ENCODE data around the gene CHCHD6.

Gene CHCHD6

DNA sequence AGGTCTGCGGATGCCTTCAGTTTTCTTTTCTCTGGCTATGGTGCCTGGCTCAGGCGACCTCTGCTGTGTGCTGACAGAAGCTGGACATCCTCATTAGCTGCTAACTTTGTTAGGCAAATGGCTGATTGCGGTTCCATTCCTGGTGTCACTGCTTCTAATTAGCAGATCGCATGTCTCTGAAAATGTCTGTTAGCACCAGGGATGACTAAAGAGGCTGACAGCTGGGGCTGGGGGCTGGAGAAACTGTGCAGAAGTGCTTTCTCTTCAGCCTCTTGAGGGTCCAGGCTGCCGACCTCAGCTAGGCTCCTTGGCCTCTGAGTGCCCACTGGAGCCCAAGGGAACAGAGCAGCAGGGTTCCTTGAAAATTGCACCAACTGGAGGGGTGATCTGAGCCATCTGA is 39.3 kb downstream of the CHCHD6 start:
- POLR2A ChIA-PET, result no interaction called here
- DNase-seq (ENCODE audit: extremely low spot score), result no peak
- no peak for TF ChIP-seq FOXA1 (IDR thresholded peaks at IDR 0.05)
- TF ChIP-seq ELF4 (IDR thresholded peaks at IDR 0.05), result no peak
- no peak for TF ChIP-seq BHLHE40 (IDR thresholded peaks at IDR 0.05; ENCODE audit: borderline replicate concordance)
- CTCF ChIA-PET, result interaction anchor here (1.3 kb wide), 1 partner anchor 9 kb away, joined by 5 read pairs; no protein-coding TSS in a partner anchor

DNA sequence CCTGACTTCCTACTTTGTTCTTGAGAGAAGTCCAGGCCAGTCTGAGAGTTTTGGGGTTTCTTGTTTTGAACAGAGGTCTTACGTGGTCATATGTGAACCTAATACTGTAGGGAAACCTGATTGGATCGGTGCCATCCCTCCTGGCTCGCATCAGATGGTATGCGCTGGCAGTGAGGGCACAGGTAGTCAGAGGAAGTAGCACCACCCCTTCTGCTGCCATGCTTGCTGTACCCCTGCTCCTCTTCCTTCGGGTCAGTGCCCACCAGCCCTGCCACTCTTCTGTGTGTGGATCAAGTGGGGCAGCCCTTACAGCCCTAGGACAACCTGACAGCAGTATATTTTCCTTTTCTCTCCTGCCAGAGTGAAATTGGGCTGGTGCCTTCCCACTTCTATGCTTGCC is 39.7 kb downstream of the CHCHD6 start:
- POLR2A ChIA-PET, result no interaction called here
- CTCF ChIA-PET, result interaction anchor here (0.6 to 1.3 kb wide), 2 partner anchors 8 to 712 kb away, joined by 4 to 5 read pairs; no protein-coding TSS in a partner anchor
- no peak for DNase-seq (ENCODE audit: extremely low spot score)
- TF ChIP-seq ARNT (IDR thresholded peaks at IDR 0.05) (no peak), FOXK2 (IDR thresholded peaks at IDR 0.05) (no peak), SP1 (IDR thresholded peaks at IDR 0.05) (no peak), BHLHE40 (IDR thresholded peaks at IDR 0.05; ENCODE audit: borderline replicate concordance) (no peak), SUZ12 (IDR thresholded peaks at IDR 0.05) (no peak), FOXM1 (IDR thresholded peaks at IDR 0.05; ENCODE audit: borderline replicate concordance) (no peak), HDGF (IDR thresholded peaks at IDR 0.05; ENCODE audit: borderline replicate concordance) (no peak), ELF4 (IDR thresholded peaks at IDR 0.05) (no peak), TARDBP (IDR thresholded peaks at IDR 0.05) (no peak), CTBP1 (IDR thresholded peaks at IDR 0.05; ENCODE audit: borderline replicate concordance) (no peak), FOXA1 (IDR thresholded peaks at IDR 0.05) (no peak)
- TF ChIP-seq, protein P1, sequence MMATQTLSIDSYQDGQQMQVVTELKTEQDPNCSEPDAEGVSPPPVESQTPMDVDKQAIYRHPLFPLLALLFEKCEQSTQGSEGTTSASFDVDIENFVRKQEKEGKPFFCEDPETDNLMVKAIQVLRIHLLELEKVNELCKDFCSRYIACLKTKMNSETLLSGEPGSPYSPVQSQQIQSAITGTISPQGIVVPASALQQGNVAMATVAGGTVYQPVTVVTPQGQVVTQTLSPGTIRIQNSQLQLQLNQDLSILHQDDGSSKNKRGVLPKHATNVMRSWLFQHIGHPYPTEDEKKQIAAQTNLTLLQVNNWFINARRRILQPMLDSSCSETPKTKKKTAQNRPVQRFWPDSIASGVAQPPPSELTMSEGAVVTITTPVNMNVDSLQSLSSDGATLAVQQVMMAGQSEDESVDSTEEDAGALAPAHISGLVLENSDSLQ (IDR thresholded peaks at IDR 0.05), result no peak

DNA sequence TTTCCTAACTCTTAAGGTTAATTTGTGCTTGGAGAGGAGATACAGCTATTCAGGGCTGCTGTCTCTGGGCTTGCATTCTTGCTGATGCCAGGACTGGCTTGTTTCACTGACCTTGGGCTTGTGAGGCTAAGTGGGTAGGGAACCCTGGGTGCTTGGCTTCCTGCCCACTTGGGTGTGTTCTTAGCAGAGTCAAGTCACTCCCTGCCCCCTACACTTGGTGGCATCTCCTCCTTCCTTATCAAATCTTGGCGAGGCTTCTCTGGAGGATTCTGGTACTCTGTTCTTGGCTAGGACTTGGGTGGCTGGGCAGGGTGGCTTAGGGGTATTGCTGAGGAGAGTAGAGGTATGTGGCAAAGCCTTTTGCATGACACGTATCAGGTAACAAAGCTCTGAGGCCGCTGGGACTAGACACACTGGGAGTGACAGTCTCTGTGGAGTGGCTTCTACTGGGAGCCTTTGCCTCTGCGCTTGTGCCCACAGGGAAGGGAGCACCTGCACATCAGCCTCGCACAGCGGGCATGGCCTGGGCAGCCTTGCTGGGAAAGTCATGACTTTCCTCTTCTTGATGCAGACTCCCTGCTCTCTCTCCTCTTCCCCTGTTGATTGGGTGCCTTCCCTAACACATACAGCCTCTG is 41.8 kb downstream of the CHCHD6 start:
- ChIA-PET CTCF (no interaction called here), POLR2A (no interaction called here)
- TF ChIP-seq CTBP1 (IDR thresholded peaks at IDR 0.05; ENCODE audit: borderline replicate concordance) (no peak), L3MBTL2 (conservative IDR thresholded peaks at IDR 0.05) (no peak), TARDBP (IDR thresholded peaks at IDR 0.05) (no peak)
- no peak for DNase-seq (ENCODE audit: extremely low spot score)

DNA sequence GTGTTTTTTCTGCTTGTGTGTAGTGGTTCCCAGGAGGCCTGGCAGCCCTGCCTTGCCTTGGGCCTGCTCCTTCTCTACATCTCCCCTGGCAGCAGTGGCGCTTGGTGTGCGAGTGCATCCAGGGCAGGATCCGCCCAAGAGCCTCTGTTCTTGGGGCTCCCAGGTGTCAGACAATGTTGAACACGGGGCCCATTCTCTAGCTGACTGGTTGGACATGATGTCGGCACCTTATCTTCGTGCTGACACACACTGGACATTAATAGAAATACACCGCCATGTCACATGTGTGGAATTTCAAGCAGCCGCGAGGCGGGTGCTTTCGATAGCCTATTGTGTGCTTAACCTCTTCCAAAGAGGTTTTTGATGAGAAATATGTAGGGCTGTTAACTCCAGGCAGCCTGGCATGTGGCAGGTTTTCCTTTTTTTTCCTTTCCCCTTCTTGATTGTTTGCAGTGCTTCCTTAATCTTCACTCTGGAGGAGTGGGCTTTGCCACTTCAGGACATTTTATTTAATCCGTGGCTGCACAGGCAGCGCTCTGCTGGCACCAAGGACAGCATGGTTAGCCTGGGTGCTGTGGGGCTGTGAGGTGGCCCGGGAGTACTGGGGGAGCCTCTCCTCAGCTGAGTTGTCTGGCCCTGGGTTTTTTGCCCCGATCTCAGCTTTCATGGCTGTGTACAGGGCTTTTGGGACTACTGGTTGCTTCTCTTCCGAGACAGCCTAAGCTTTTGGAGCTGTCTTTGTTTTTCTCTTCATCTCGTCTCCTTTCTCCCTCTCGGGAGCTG is 42.5 kb downstream of the CHCHD6 start:
- ChIA-PET CTCF (interaction anchor here (1.0 kb wide), 1 partner anchor 9 kb away, joined by 3 read pairs; no protein-coding TSS in a partner anchor), POLR2A (interaction anchor here (0.9 kb wide), 1 partner anchor 42 kb away, joined by 3 read pairs; no protein-coding TSS in a partner anchor)
- no peak for DNase-seq (ENCODE audit: extremely low spot score)
- TF ChIP-seq LEF1 (IDR thresholded peaks at IDR 0.05; ENCODE audit: borderline replicate concordance), result no peak
- TF ChIP-seq SUZ12 (IDR thresholded peaks at IDR 0.05), result no peak
- no peak for TF ChIP-seq CTBP1 (IDR thresholded peaks at IDR 0.05; ENCODE audit: borderline replicate concordance)
- no peak for TF ChIP-seq BHLHE40 (IDR thresholded peaks at IDR 0.05; ENCODE audit: borderline replicate concordance)
- no peak for TF ChIP-seq TARDBP (IDR thresholded peaks at IDR 0.05)
- TF ChIP-seq, protein P1 (IDR thresholded peaks at IDR 0.05), result no peak
- no peak for TF ChIP-seq FOXK2 (IDR thresholded peaks at IDR 0.05)
- TF ChIP-seq ZNF384 (IDR thresholded peaks at IDR 0.05), result no peak
- no peak for TF ChIP-seq ELF4 (IDR thresholded peaks at IDR 0.05)
- TF ChIP-seq SP1 (IDR thresholded peaks at IDR 0.05), result no peak
- no peak for TF ChIP-seq L3MBTL2 (conservative IDR thresholded peaks at IDR 0.05)
- TF ChIP-seq FOXA1 (IDR thresholded peaks at IDR 0.05), result no peak
- TF ChIP-seq FOXM1 (IDR thresholded peaks at IDR 0.05; ENCODE audit: borderline replicate concordance), result no peak

DNA sequence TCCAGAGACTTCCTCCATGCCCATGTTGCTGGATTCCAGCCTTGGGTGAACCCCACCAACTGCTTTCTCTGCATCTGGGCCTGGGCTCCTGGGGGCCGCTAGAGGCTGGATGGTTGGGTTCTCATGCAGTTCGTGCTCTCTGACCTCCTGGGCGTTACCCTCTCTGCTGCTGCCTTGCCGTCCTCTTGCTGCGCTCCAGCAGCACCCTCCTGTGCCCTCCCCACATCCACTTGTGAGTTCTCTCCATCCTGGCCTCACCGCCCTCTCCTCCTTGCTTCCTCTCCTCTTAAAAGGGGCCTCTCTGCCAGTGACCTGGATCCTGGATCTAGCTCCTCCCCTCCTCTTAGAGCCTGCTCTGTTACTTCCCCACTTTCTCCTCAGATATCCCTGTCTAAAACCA is 43.7 kb downstream of the CHCHD6 start:
- DNase-seq (ENCODE audit: extremely low spot score), result no peak
- no peak for TF ChIP-seq TARDBP (IDR thresholded peaks at IDR 0.05)
- TF ChIP-seq HDGF (IDR thresholded peaks at IDR 0.05; ENCODE audit: borderline replicate concordance), result no peak
- TF ChIP-seq L3MBTL2 (conservative IDR thresholded peaks at IDR 0.05), result no peak
- TF ChIP-seq SP1 (IDR thresholded peaks at IDR 0.05), result no peak
- no peak for TF ChIP-seq CTBP1 (IDR thresholded peaks at IDR 0.05; ENCODE audit: borderline replicate concordance)
- POLR2A ChIA-PET, result no interaction called here
- CTCF ChIA-PET, result interaction anchor here (1.0 kb wide), 1 partner anchor 10 kb away, joined by 3 read pairs; no protein-coding TSS in a partner anchor

DNA sequence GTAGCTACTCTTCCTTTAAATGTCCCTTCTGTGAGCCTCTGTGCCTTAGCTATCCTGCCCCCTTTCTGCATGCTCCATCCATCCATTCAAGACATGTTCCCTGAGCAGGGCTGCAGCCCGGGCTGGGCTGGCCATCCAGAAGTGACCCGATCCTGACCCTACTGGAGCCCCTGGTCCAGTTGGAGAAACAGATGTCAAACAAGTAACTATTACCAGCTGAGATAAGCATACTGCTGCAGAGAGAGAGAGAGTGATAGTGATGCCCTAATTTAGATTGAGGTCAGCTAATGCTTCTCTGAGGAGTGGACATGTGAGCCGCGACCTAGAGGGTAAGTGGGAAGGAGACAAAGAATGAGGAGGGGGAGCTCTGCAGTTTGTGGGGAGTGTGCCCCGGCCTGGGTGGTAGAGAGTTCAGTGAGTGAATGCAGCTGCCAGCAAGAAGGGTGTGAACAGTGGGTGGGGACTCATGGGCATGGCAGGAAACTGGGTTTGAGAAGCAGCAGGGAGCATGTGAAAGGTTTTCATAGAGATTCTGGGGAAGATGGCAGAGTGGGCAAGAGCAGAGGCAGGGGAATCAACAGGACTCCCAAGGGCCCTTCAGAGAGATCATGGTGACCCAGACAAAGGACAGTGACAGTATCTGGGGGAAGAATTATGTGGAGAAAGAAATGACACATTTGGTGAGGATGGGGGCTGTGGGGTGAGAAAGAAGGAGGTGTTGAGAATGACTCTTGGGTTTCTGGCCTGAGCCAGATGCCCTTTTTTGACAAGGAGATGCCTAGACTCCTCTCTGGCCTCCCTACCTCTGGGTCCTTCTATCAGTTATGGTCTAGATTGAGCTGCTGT is 44.9 kb downstream of the CHCHD6 start:
- CTCF ChIA-PET, result no interaction called here
- TF ChIP-seq SUZ12 (IDR thresholded peaks at IDR 0.05) (no peak), FOXA1 (IDR thresholded peaks at IDR 0.05) (no peak), ARNT (IDR thresholded peaks at IDR 0.05) (no peak)
- TF ChIP-seq, protein P1 (IDR thresholded peaks at IDR 0.05), result no peak
- POLR2A ChIA-PET, result no interaction called here
- no peak for DNase-seq (ENCODE audit: extremely low spot score)

Data from HEK293T (cell line).